GM12878 (cell line): ENCODE results near the gene LMNTD2. TPM values are rescaled to one million over a fixed set of nuclear protein-coding genes. Genes with fewer than 3 reads are reported as not detected.
A peak's percentile ranks its signal among the peaks of the same experiment; 100 is the strongest.

Source experiments
- ATAC-seq: fragments of 200-7000 bp; cut with Tn5 transposase; 3 replicates; pipeline ENCODE4 v1.9.1; 2020; ENCODE audit warnings: mild to moderate bottlenecking, moderate library complexity
- BruUV-seq: library from RNA; stranded (reverse); fragments of 400-500 nt; replicated peaks from 2 replicates; lab custom pipeline; 2021; lab: Mats Ljungman, UMichigan
- CTCF ChIA-PET: fragments of 300-600 bp; sonication (Branson Sonifier 250); formaldehyde crosslinking; extraction: SDS; loops from one replicate; lab custom pipeline; 2021; ENCODE audit warnings: inconsistent platforms; lab: Yijun Ruan, JAX
- POLR2A ChIA-PET: fragments of 350-600 bp; formaldehyde crosslinking; extraction: SDS; loops from one replicate; lab custom pipeline; 2021; ENCODE audit warnings: inconsistent platforms; lab: Charles Lee
- RAD21 ChIA-PET: fragments of 300-600 bp; sonication (Branson Sonifier 250); formaldehyde crosslinking; loops from one replicate; lab custom pipeline; 2023; ENCODE audit warnings: antibody characterized with exemption; ENCODE audit not compliant: unreplicated experiment; lab: Charles Lee
- SMC1A ChIA-PET: fragments of 300-600 bp; sonication (Branson Sonifier 250); formaldehyde crosslinking; loops from one replicate; lab custom pipeline; 2023; ENCODE audit not compliant: unreplicated experiment, uncharacterized antibody; lab: Charles Lee
- DNase-seq: peaks from one replicate; pipeline ENCODE4 v3.0.0-alpha.2; 2011; ENCODE audit warnings: low read depth, low spot score
- FAIRE-seq: peaks from 3 replicates; lab custom pipeline; 2011; peaks lifted over from hg19 to GRCh38; lab: Jason Lieb, UNC
- H2AFZ ChIP-seq: 2 replicates; pipeline ENCODE4 v1.6.0; 2011; ENCODE audit warnings: low read depth, low read length, control low read depth; ENCODE audit not compliant: control insufficient read depth
- H3K27ac ChIP-seq: 2 replicates; pipeline ENCODE4 v1.5.1; 2011; ENCODE audit warnings: control low read depth; ENCODE audit not compliant: control insufficient read depth, insufficient read depth
- H3K27me3 ChIP-seq, 2 experiments: replicated peaks in 1 of 2; 2 replicates each; pipeline versions ENCODE4 v1.6.0 to v1.6.1; 2011; ENCODE audit warnings: low read length in 1 of 2; ENCODE audit not compliant: control insufficient read depth in 2 of 2, insufficient read depth in 2 of 2
- H3K36me3 ChIP-seq, 2 experiments: 2 replicates each; pipeline ENCODE4 v1.5.1; 2011; ENCODE audit warnings: low read length in 1 of 2; ENCODE audit not compliant: control insufficient read depth in 2 of 2, insufficient read depth in 2 of 2
- H3K4me1 ChIP-seq: 2 replicates; pipeline ENCODE4 v1.6.1; 2011; ENCODE audit warnings: mild to moderate bottlenecking, low read length, moderate library complexity, mixed read lengths; ENCODE audit not compliant: control insufficient read depth, insufficient read depth
- H3K4me2 ChIP-seq: 2 replicates; pipeline ENCODE4 v1.6.0; 2011; ENCODE audit warnings: control low read depth; ENCODE audit not compliant: control insufficient read depth, insufficient read depth
- H3K4me3 ChIP-seq: fragments of 200-600 bp; sonication (generic); 2 replicates; pipeline ENCODE4 v1.5.1; 2016
- H3K79me2 ChIP-seq: 2 replicates; pipeline ENCODE4 v1.6.0; 2011; ENCODE audit warnings: low read length; ENCODE audit not compliant: control insufficient read depth, insufficient read depth
- H3K9ac ChIP-seq: 2 replicates; pipeline ENCODE4 v1.8.0; 2011; ENCODE audit warnings: low read length, control low read depth, mixed read lengths; ENCODE audit not compliant: control insufficient read depth, insufficient read depth
- H3K9me3 ChIP-seq: replicated peaks from 3 replicates; pipeline ENCODE4 v1.5.1; 2011; ENCODE audit warnings: mild to moderate bottlenecking, low read length; ENCODE audit not compliant: control insufficient read depth, insufficient read depth
- H4K20me1 ChIP-seq: 2 replicates; pipeline ENCODE4 v1.6.0; 2011; ENCODE audit not compliant: control insufficient read depth, insufficient read depth
- ASH2L ChIP-seq: fragments of 300-600, 200-600 bp; sonication (generic); IDR thresholded peaks from 2 replicates; pipeline ENCODE4 v1.6.1; 2017; ENCODE audit warnings: low read depth, mild to moderate bottlenecking, borderline replicate concordance
- NR2F1 ChIP-seq: fragments of 450-650 bp; conservative IDR thresholded peaks from 2 replicates; pipeline ENCODE4 v1.6.1; 2017; ENCODE audit warnings: mild to moderate bottlenecking
- SMC3 ChIP-seq: IDR thresholded peaks from 2 replicates; pipeline ENCODE4 v1.6.1; 2011; ENCODE audit warnings: low read length, improper control_type of control experiment, borderline replicate concordance
- ZNF274 ChIP-seq: IDR thresholded peaks from one replicate; pipeline ENCODE4 v1.8.0; 2011; ENCODE audit not compliant: insufficient read length, insufficient read depth
- WGBS: methylation state at CpG from one replicate; pipeline ENCODE4 v1.1.6; 2016; ENCODE audit warnings: low lambda C conversion rate; ENCODE audit not compliant: insufficient replicate concordance, insufficient coverage; ENCODE audit errors: missing lambda C conversion rate; 5-methylcytosine and 5-hydroxymethylcytosine counted together
- in situ Hi-C: fragments of 300-500 bp; cut with MboI; formaldehyde crosslinking; loops from 9 replicates; pipeline ENCODE4 v1.14.3; 2018; ENCODE audit warnings: mixed read lengths
- intact Hi-C: fragments of 100-400 bp; cut with micrococcal nuclease; formaldehyde crosslinking; loops from one replicate; pipeline ENCODE4 v1.14.2; 2022; ENCODE audit not compliant: unreplicated experiment
- polyA plus RNA-seq, 11 experiments: library from polyadenylated mRNA; depleted of rRNA in 4 of 11; unstranded in 6 of 11; stranded (reverse) in 5 of 11; fragments of >200 nt; fragmentation: Nextera tagmentation in 4 of 11; fragmentation: Illumina TruSeq in 1 of 11; extraction: Ambion mirVana in 4 of 11; extraction: Trizol in 1 of 11; gene quantifications; 1 replicate in 1 of 11; 2 replicates in 10 of 11; pipeline versions ENCODE4 v1.2.1 to v1.2.3, GENCODE V29; 2011 to 2016; ENCODE audit warnings: inconsistent platforms in 2 of 11, missing spikeins in 2 of 11, low read depth in 1 of 11
- total RNA-seq, 4 experiments: library from RNA; depleted of rRNA in 3 of 4; stranded (reverse); fragments of >200 nt in 3 of 4; fragmentation: Illumina TruSeq in 1 of 4; extraction: Trizol in 1 of 4; gene quantifications; 2 replicates each; pipeline versions ENCODE4 v1.2.1 to v1.2.3, GENCODE V29; 2013 to 2021
- TF ChIP-seq, protein P1 (sequence below): fragments of 450-650 bp; formaldehyde crosslinking; IDR thresholded peaks from 2 replicates; pipeline ENCODE4 v1.4.0; 2022; ENCODE audit warnings: mild to moderate bottlenecking, moderate library complexity

The LMNTD2 gene
- total and polyA plus RNA-seq, 10 of the 15 experiments (the other 5 are each of a cell fraction or from before 2014, with no cell fraction given): 0.22 to 4.1 (median 1.3) TPM; not detected in 2

DNA sequence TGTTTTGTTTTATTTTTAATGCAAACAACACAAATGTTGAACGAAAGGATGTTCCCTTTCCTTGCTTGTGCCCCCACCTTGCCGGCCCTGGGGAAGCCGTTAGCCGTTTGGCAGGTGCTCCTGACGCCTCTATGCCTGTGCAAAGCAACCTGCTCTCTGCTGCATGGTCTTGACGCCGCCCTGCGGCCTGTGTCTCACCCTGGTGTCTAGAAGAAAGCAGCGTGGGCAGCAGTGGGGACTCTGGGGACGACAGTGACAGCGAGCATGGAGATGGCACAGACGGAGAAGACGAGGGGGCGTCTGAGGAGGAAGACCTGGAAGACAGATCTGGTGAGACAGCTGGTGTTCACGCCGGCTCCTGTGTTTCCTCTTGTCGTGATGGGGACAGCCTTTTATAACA, 21.2 kb upstream of the LMNTD2 start:
- Histone ChIP-seq H3K9me3 (no peaks in the 10 kb centered on the region), H2AFZ (no peak overlapping the region)
- SMC1A ChIA-PET: no interaction called here
- TF ChIP-seq SMC3: no peak
- TF ChIP-seq ZNF274: no peak
- TF ChIP-seq, protein P1, sequence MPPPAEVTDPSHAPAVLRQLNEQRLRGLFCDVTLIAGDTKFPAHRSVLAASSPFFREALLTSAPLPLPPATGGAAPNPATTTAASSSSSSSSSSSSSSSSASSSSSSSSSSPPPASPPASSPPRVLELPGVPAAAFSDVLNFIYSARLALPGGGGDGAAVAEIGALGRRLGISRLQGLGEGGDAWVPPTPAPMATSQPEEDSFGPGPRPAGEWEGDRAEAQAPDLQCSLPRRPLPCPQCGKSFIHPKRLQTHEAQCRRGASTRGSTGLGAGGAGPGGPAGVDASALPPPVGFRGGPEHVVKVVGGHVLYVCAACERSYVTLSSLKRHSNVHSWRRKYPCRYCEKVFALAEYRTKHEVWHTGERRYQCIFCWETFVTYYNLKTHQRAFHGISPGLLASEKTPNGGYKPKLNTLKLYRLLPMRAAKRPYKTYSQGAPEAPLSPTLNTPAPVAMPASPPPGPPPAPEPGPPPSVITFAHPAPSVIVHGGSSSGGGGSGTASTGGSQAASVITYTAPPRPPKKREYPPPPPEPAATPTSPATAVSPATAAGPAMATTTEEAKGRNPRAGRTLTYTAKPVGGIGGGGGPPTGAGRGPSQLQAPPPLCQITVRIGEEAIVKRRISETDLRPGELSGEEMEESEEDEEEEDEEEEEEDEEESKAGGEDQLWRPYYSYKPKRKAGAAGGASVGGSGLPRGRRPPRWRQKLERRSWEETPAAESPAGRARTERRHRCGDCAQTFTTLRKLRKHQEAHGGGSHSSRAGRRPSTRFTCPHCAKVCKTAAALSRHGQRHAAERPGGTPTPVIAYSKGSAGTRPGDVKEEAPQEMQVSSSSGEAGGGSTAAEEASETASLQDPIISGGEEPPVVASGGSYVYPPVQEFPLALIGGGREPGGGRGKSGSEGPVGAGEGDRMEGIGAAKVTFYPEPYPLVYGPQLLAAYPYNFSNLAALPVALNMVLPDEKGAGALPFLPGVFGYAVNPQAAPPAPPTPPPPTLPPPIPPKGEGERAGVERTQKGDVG: no peak
- TF ChIP-seq NR2F1: no peak
- no peak for TF ChIP-seq ASH2L
- TF ChIP-seq, all 136 proteins: peak for 0
- CTCF ChIA-PET: interaction anchor here (0.6 kb wide), 1 partner anchor 32 kb away, joined by 3 read pairs; no protein-coding TSS in a partner anchor
- RAD21 ChIA-PET: no interaction called here
- H3K27me3 ChIP-seq: no peaks in the 10 kb centered on the region
- no peak overlapping the region for H3K27ac ChIP-seq
- no peak overlapping the region for H3K9ac ChIP-seq
- H4K20me1 ChIP-seq: peaks cover 28% of the 10 kb centered on the region
- H3K36me3 ChIP-seq: peaks cover 9 to 23% of the 10 kb centered on the region in 2 experiments
- H3K4me2 ChIP-seq: no peak overlapping the region
- intact Hi-C loops (no loop called here), in situ Hi-C loops (no loop called here)
- peaks cover 12% of the 10 kb centered on the region for H3K4me1 ChIP-seq
- FAIRE-seq (no peak), DNase-seq (no peak), ATAC-seq (no peak)
- POLR2A ChIA-PET: no interaction called here
- H3K79me2 ChIP-seq: peaks cover 49% of the 10 kb centered on the region
- 95% methylated on average over 17 of the region's 17 CpGs for WGBS
- TSS peak; percentile 49 for BruUV-seq
- no peak overlapping the region for H3K4me3 ChIP-seq
